Glutamatergic neuron (in vitro differentiated cells): ENCODE data around the gene HMGN2. TPM values are rescaled to one million over a fixed set of nuclear protein-coding genes. Genes with fewer than 3 reads are reported as not detected.
A peak's percentile ranks its signal among the peaks of the same experiment; 100 is the strongest.

ENCODE experiments used
- DNase-seq: peaks from one replicate; pipeline ENCODE4 v3.0.0; 2022
- H3K27ac Mint-ChIP-seq: one replicate; pipeline ENCODE4 v1.8.0; 2020; ENCODE audit warnings: mild to moderate bottlenecking, mixed read lengths, inconsistent platforms; ENCODE audit not compliant: unreplicated experiment
- H3K27me3 Mint-ChIP-seq: one replicate; pipeline ENCODE4 v1.8.0; 2020; ENCODE audit warnings: mild to moderate bottlenecking, moderate library complexity, mixed read lengths, inconsistent platforms; ENCODE audit not compliant: unreplicated experiment
- H3K36me3 Mint-ChIP-seq: one replicate; pipeline ENCODE4 v1.8.0; 2020; ENCODE audit warnings: mild to moderate bottlenecking, mixed read lengths, inconsistent platforms; ENCODE audit not compliant: unreplicated experiment
- H3K4me1 Mint-ChIP-seq: one replicate; pipeline ENCODE4 v1.8.0; 2020; ENCODE audit warnings: mild to moderate bottlenecking, low read depth, mixed read lengths, inconsistent platforms; ENCODE audit not compliant: unreplicated experiment
- H3K4me3 Mint-ChIP-seq: one replicate; pipeline ENCODE4 v1.8.0; 2020; ENCODE audit warnings: mild to moderate bottlenecking, mixed read lengths, inconsistent platforms; ENCODE audit not compliant: unreplicated experiment
- H3K9me3 Mint-ChIP-seq: one replicate; pipeline ENCODE4 v1.8.0; 2020; ENCODE audit warnings: mild to moderate bottlenecking, moderate library complexity, mixed read lengths, inconsistent platforms; ENCODE audit not compliant: unreplicated experiment
- CTCF ChIP-seq: fragments of 200-600 bp; sonication (generic); IDR thresholded peaks from one replicate; pipeline ENCODE4 v1.5.0; 2021; ENCODE audit not compliant: partially characterized antibody, unreplicated experiment
- total RNA-seq: library from RNA; stranded (reverse); fragmentation: NEBNext Ultra II Directional; extraction: Animal tissue kit (Norgen Biotek cat#: 25700); gene quantifications from one replicate; pipeline ENCODE4 v1.2.1, GENCODE V29; 2021; ENCODE audit not compliant: unreplicated experiment

Gene HMGN2
- total RNA-seq, 1 donor from 2014 or later = 187 TPM

DNA sequence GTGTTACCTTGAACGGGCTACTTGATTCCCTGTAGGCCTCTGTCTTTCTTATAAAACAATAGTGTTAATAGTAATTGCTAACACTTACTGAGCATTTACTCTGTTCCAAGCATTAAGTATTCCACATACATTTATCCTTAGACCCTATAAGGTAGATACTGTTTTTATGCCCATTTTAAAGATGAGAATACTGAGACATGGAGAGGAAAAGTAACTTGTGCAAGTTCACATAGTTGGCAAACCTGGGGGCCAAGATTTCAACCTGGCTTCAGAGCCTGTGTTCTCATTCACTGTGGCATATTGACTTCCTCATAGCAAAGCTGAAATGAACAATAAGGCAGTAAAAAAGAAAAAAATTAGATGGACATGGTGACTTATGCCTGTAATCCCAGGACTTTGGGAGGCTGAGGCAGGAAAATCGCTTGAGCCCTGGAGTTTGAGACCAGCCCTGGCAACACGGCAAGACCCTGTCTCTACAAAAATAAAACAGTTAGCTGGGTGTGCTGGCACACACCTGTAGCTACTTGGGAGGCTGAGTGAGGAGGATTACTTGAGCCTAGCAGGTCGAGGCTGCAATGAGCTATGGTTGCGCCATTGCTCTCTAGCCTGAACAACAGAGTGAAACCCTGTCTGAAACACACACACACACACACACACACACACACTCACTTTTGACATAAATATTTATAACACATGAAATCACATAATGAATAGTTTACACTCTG lies 19.6 kb upstream of the HMGN2 start:
- no peaks in the 10 kb centered on the region for H3K27me3 Mint-ChIP-seq
- H3K36me3 Mint-ChIP-seq = no peaks in the 10 kb centered on the region
- H3K9me3 Mint-ChIP-seq = no peaks in the 10 kb centered on the region
- no peak overlapping the region for H3K4me3 Mint-ChIP-seq
- H3K27ac Mint-ChIP-seq = no peak overlapping the region
- TF ChIP-seq CTCF = no peak
- no peak for DNase-seq
- H3K4me1 Mint-ChIP-seq = no peaks in the 10 kb centered on the region

DNA sequence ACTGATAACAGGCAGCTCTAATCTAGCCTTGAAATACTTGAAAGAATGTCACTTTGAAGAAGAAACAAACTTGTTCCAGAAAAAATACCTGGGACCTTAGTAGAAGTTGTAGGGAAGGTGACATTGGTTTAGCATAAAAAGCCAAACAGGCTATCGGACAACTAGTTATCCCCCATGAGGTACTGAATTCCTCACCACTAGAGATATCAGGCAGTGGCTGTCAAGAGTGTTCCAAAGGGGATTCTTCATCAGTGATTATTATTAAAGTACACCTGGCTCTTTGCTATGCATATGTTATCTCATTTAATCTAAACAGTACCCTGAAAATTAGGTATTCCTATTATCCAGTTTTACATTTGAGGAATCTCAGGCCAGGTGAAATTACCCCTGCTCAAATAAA lies 13.1 kb upstream of the HMGN2 start:
- no peak for TF ChIP-seq CTCF
- no peaks in the 10 kb centered on the region for H3K9me3 Mint-ChIP-seq
- H3K27me3 Mint-ChIP-seq = no peaks in the 10 kb centered on the region
- H3K36me3 Mint-ChIP-seq = no peaks in the 10 kb centered on the region
- H3K27ac Mint-ChIP-seq = no peak overlapping the region
- H3K4me3 Mint-ChIP-seq = no peak overlapping the region
- H3K4me1 Mint-ChIP-seq = no peaks in the 10 kb centered on the region
- no peak for DNase-seq

DNA sequence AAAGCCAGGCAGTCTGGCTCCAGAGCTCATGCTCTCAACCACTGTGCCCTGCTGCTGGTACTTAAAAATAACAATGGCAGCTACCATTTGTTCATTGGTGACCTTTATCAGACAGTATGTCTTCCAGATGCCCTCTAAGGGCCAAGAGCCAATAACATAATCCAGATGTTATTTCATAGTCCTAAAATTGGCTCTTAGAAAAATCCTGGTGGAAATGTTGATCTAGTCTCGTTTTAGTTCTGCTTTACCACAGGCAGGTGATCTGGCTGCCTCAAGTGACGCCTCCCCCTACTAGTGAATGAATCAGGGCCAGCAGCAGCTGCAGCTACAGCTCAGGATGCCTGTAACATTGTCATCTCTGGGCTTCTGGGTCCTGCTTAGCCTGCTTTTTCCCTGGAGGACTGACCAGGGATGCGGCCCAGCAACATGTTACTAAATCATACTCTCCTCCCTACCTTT lies 12.6 kb upstream of the HMGN2 start:
- Mint-ChIP-seq H3K27ac (no peak overlapping the region), H3K27me3 (no peaks in the 10 kb centered on the region), H3K4me3 (no peak overlapping the region), H3K9me3 (no peaks in the 10 kb centered on the region), H3K4me1 (no peaks in the 10 kb centered on the region), H3K36me3 (peaks cover 1% of the 10 kb centered on the region)
- no peak for DNase-seq
- no peak for TF ChIP-seq CTCF

- Mint-ChIP-seq H3K4me1 (peaks cover 30% of the 10 kb centered on the region), H3K4me3 (no peak overlapping the region), H3K27ac (peak overlapping the region; percentile 43), H3K36me3 (peaks cover 9% of the 10 kb centered on the region), H3K27me3 (peaks cover 11% of the 10 kb centered on the region), H3K9me3 (peaks cover 10% of the 10 kb centered on the region)
- peak; percentile 24 for DNase-seq
- TF ChIP-seq CTCF = no peak
Measured at GRCh38 chr1:26468911-26469310, 3.3 kb upstream of the HMGN2 start.

DNA sequence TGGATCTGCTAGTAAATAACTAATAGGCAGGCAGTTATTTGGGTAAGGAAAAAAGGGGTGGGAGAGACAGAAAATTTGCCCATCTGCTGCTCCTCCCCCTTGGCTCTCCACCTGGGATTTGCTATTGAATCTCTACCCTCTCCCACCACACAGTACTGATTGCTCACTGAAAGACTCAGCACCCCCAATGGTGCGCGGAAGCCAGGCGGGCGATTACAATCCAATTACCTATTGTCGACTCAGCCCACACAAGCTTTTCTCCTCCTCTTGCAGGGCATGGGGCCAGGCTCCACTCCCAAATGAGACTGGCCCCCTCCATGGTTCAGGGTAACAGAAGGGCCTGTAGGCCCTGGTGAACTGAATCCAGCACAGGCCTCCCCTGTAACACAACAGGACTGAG lies 2.7 kb upstream of the HMGN2 start:
- peaks cover 33% of the 10 kb centered on the region for H3K4me1 Mint-ChIP-seq
- peak overlapping the region; percentile 75 for H3K27ac Mint-ChIP-seq
- TF ChIP-seq CTCF = no peak
- H3K36me3 Mint-ChIP-seq = peaks cover 8% of the 10 kb centered on the region
- no peak for DNase-seq
- H3K9me3 Mint-ChIP-seq = peaks cover 10% of the 10 kb centered on the region
- peak overlapping the region; percentile 10 for H3K4me3 Mint-ChIP-seq
- peaks cover 11% of the 10 kb centered on the region for H3K27me3 Mint-ChIP-seq
